Activated T-cell treated with anti-CD3 and anti-CD28 coated beads, Interleukin-2, amount 50 U/mL, for 72 hours (primary cell): ENCODE results near the gene PARD3. TPM values are rescaled to one million over a fixed set of nuclear protein-coding genes. Genes with fewer than 3 reads are reported as not detected.

Experiments
- ATAC-seq, 2 donors: fragments of 150-1000 bp; cut with Tn5 transposase; replicated peaks in 1 of 2; 2 replicates each; pipeline ENCODE4 v1.10.0; 2021; ENCODE audit warnings: moderate library complexity in 2 of 2, mild to moderate bottlenecking in 1 of 2
- DNase-seq, 2 donors: peaks; one replicate each; pipeline ENCODE4 v3.0.0; 2021 to 2022; ENCODE audit warnings: mixed read lengths in 1 of 2
- H3K27ac Mint-ChIP-seq: one replicate; pipeline ENCODE4 v1.8.0; 2022; ENCODE audit warnings: mild to moderate bottlenecking, moderate library complexity, mixed read lengths
- H3K27me3 Mint-ChIP-seq: one replicate; pipeline ENCODE4 v1.8.0; 2022; ENCODE audit warnings: low read depth, mixed read lengths
- H3K36me3 Mint-ChIP-seq, 2 donors: one replicate each; pipeline ENCODE4 v1.8.0; 2022; ENCODE audit warnings: mixed read lengths in 2 of 2, mild to moderate bottlenecking in 1 of 2; ENCODE audit not compliant: insufficient read depth in 2 of 2
- H3K4me1 Mint-ChIP-seq: one replicate; pipeline ENCODE4 v1.8.0; 2022; ENCODE audit warnings: low read depth, mixed read lengths
- H3K4me3 Mint-ChIP-seq, 2 donors: one replicate each; pipeline ENCODE4 v1.8.0; 2022; ENCODE audit warnings: mild to moderate bottlenecking in 2 of 2, mixed read lengths in 2 of 2, moderate library complexity in 2 of 2
- H3K9me3 Mint-ChIP-seq, 2 donors: one replicate each; pipeline ENCODE4 v1.8.0; 2022; ENCODE audit warnings: mixed read lengths in 2 of 2
- total RNA-seq, 2 donors: library from RNA; stranded (reverse); gene quantifications; one replicate each; pipeline ENCODE4 v1.2.3, GENCODE V29; 2022

The PARD3 gene
- total RNA-seq, 2 donors from 2014 or later, result 2.3 to 3.7 TPM

DNA sequence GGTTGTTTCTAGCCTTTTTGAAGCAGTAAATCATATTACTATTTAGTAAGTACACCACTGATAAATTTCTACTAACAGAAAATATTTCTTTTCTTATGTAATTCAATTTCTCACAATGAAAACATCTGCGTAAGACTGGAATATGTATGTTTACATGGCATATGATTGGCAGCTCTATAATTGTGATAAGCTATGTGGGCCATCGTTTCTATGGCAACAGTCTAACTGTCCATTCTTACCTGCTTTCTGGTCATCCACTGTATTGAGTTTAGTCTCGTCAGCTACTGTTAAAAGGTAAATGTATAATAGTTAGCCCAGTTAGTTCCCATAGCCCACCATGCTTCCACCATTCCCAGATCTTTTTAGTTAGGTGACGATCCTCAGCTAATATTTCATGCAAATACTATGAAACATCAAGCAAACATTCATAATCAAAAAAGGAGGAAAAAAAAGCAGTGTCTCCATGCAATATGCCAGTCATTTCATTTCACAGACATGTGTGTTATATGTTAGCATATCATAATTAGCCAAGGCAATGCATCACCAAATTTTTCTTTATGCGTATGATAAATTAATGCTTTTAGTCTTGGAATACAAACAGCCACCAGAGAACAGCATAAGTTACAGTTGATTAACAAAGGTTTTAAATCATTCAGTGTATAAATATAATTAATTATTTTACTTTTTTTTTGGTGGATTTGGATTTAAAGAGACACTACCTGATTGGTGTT lies 479.0 kb downstream of the PARD3 start:
- Mint-ChIP-seq H3K4me3 (no peak overlapping the region), H3K27me3 (no peaks in the 10 kb centered on the region), H3K27ac (no peak overlapping the region), H3K36me3 (no peaks in the 10 kb centered on the region), H3K4me1 (no peaks in the 10 kb centered on the region), H3K9me3 (no peaks in the 10 kb centered on the region)
- ATAC-seq, result no peak
- no peak for DNase-seq

DNA sequence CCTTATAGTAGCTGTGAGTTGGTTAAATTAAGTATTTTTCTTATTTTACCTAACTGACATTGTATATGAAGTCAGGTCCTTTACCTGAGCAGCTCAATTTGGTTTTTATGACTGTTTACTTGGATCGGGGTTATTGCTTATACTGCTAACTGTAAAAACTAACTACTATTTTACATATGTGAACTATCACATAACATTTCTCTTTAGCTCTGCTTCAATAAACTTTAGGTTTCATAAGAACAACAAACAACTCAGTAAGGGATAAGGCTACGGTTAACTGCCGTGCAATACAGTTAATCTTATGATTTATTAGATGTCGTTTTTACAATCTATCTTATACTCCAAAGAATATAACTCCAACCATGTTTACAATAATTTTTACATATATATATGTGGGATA lies 480.2 kb downstream of the PARD3 start:
- Mint-ChIP-seq H3K27ac (no peak overlapping the region), H3K4me1 (no peaks in the 10 kb centered on the region), H3K4me3 (no peak overlapping the region), H3K9me3 (no peaks in the 10 kb centered on the region), H3K27me3 (no peaks in the 10 kb centered on the region), H3K36me3 (no peaks in the 10 kb centered on the region)
- ATAC-seq (no peak), DNase-seq (no peak)

- H3K27me3 Mint-ChIP-seq, result no peaks in the 10 kb centered on the region
- H3K36me3 Mint-ChIP-seq, result no peaks in the 10 kb centered on the region
- H3K27ac Mint-ChIP-seq, result no peak overlapping the region
- ATAC-seq (no peak), DNase-seq (no peak)
- H3K4me1 Mint-ChIP-seq, result no peaks in the 10 kb centered on the region
- H3K9me3 Mint-ChIP-seq, result no peaks in the 10 kb centered on the region
- H3K4me3 Mint-ChIP-seq, result no peak overlapping the region
These were observed 481.6 kb downstream of the PARD3 start for GRCh38 chr10:34333513-34333912.

GRCh38 chr10:34327184-34327583 lies 487.9 kb downstream of the PARD3 start:
- H3K9me3 Mint-ChIP-seq, result no peaks in the 10 kb centered on the region

DNA sequence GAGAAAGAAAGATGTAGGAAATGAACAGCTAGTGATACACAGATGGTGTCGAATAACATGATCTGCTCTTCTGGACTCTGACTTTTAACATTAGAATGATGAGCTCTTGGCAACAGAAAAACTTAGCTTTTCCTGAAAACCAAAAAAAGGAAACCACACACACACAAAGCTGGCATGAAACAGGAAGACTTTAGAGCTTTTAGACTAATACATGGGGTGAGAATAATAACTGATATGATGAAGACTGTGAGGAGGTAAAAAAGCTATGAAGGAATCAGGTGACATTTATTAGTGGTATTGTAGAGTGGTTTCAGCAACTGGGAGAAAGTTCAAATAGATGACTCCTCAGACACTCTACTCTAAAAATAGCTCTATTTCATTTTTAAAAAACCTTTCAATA lies 491.9 kb downstream of the PARD3 start:
- Mint-ChIP-seq H3K4me3 (no peak overlapping the region), H3K4me1 (no peaks in the 10 kb centered on the region), H3K27ac (no peak overlapping the region), H3K9me3 (no peaks in the 10 kb centered on the region), H3K36me3 (no peaks in the 10 kb centered on the region), H3K27me3 (no peaks in the 10 kb centered on the region)
- DNase-seq (no peak), ATAC-seq (no peak)

More at GRCh38 chr10:34327184-34327583, 487.9 kb downstream of the PARD3 start:
- H3K36me3 Mint-ChIP-seq, result no peaks in the 10 kb centered on the region
- H3K4me3 Mint-ChIP-seq, result no peak overlapping the region
- no peaks in the 10 kb centered on the region for H3K27me3 Mint-ChIP-seq
- DNase-seq (no peak), ATAC-seq (no peak)
- no peaks in the 10 kb centered on the region for H3K4me1 Mint-ChIP-seq
- H3K27ac Mint-ChIP-seq, result no peak overlapping the region

DNA sequence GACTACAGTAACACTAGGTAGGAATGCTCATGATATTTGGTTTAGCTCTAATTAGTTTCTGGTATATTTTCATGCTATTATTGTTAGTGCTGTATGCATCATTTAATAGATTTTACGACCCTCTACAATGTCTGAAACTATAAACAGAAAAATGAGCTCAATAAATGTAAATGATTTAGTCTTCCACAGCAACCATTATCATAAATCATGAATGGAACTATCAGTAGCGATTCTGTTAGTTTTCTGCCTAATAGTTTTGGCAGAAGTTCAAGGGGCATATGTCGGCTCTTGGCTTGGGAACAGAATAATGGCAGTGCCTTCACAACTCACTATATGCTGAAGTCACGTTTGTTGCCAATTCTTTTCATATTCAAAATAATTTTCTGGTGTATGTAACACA lies 494.8 kb downstream of the PARD3 start:
- Mint-ChIP-seq H3K27me3 (no peaks in the 10 kb centered on the region), H3K9me3 (no peaks in the 10 kb centered on the region), H3K4me3 (no peak overlapping the region), H3K27ac (no peak overlapping the region), H3K4me1 (no peaks in the 10 kb centered on the region), H3K36me3 (no peaks in the 10 kb centered on the region)
- DNase-seq (no peak), ATAC-seq (no peak)

- H3K27me3 Mint-ChIP-seq, result no peaks in the 10 kb centered on the region
- DNase-seq, result no peak
- H3K4me3 Mint-ChIP-seq, result no peak overlapping the region
- no peak overlapping the region for H3K27ac Mint-ChIP-seq
- no peaks in the 10 kb centered on the region for H3K4me1 Mint-ChIP-seq
- H3K9me3 Mint-ChIP-seq, result no peaks in the 10 kb centered on the region
- no peaks in the 10 kb centered on the region for H3K36me3 Mint-ChIP-seq
- ATAC-seq, result no peak
These were observed 495.8 kb downstream of the PARD3 start for GRCh38 chr10:34319197-34319846.

DNA sequence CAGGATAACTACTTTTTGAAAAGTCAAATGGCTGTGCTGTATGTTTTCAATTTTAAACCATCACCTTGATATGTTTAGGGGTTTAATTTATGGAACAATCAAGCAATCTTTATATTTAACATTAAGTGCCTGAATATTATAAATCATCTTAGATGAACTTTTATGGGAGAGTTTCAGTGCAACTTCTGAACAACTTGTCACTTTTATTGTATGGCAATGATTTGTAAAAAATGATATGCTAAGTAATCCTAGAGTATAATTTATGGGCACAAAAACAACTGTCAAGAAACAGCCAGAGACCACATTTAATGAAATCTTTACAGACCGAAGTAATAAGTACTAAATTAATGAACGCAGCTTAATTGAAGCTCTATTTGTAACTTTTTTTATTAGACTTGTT lies 498.9 kb downstream of the PARD3 start:
- ATAC-seq (no peak), DNase-seq (no peak)
- Mint-ChIP-seq H3K36me3 (no peaks in the 10 kb centered on the region), H3K4me3 (no peak overlapping the region), H3K9me3 (no peaks in the 10 kb centered on the region), H3K27ac (no peak overlapping the region), H3K4me1 (peaks cover 8% of the 10 kb centered on the region), H3K27me3 (no peaks in the 10 kb centered on the region)

DNA sequence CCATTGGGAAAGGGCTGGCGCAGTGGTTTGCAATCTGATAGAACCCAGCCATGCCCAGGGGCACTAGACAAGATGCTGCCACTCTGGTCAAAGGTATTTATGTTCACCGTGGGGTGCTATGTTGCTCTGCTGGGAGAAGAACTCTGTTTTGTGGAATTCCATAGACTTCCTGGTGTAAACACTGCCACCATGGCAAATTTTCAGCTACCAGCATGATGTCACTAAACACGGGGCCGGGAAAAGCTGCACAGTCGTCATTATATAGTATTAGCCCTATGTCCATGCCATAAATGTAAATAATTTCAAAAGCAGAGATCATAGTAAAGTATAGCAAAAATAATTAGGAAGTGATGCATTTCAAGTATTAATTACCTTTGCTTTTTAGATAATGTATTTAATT lies 500.6 kb downstream of the PARD3 start:
- DNase-seq (no peak), ATAC-seq (no peak)
- Mint-ChIP-seq H3K9me3 (no peaks in the 10 kb centered on the region), H3K27me3 (no peaks in the 10 kb centered on the region), H3K27ac (no peak overlapping the region), H3K36me3 (no peaks in the 10 kb centered on the region), H3K4me3 (no peak overlapping the region), H3K4me1 (peaks cover 8% of the 10 kb centered on the region)

GRCh38 chr10:34313888-34314287 lies 501.2 kb downstream of the PARD3 start:
- ATAC-seq (no peak), DNase-seq (no peak)
- Mint-ChIP-seq H3K4me1 (peaks cover 8% of the 10 kb centered on the region), H3K9me3 (no peaks in the 10 kb centered on the region), H3K4me3 (no peak overlapping the region), H3K27ac (peak overlapping the region; percentile 64), H3K36me3 (no peaks in the 10 kb centered on the region), H3K27me3 (no peaks in the 10 kb centered on the region)

DNA sequence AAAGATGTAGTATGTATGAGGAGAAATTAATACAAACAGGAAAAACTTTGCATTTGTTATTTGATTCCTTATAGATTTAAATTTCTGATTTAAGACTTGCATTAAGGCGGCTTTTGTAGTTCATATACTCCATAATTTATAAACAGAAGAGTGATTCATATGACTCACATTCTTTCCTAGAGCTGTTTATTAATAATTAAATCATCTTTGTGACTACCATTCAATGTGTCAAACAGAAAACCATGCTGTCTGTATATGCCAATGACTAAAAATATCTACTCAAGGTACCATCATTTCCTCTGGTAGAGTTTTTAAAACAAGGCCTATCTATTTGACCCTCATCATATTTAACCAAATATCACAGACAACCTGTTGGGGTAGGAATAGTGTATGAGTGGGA lies 501.7 kb downstream of the PARD3 start:
- Mint-ChIP-seq H3K27ac (peak overlapping the region; percentile 64), H3K27me3 (no peaks in the 10 kb centered on the region), H3K36me3 (no peaks in the 10 kb centered on the region), H3K9me3 (no peaks in the 10 kb centered on the region), H3K4me3 (no peak overlapping the region), H3K4me1 (peaks cover 8% of the 10 kb centered on the region)
- DNase-seq (no peak), ATAC-seq (no peak)

GRCh38 chr10:34311679-34312078 lies 503.4 kb downstream of the PARD3 start:
- H3K27ac Mint-ChIP-seq, result no peak overlapping the region

GRCh38 chr10:34310234-34310633 lies 504.9 kb downstream of the PARD3 start:
- Mint-ChIP-seq H3K4me3 (no peak overlapping the region), H3K9me3 (no peaks in the 10 kb centered on the region), H3K4me1 (peaks cover 8% of the 10 kb centered on the region), H3K27me3 (no peaks in the 10 kb centered on the region), H3K27ac (no peak overlapping the region), H3K36me3 (no peaks in the 10 kb centered on the region)
- DNase-seq (no peak), ATAC-seq (no peak)

More at GRCh38 chr10:34311679-34312078, 503.4 kb downstream of the PARD3 start:
- H3K27me3 Mint-ChIP-seq, result no peaks in the 10 kb centered on the region
- no peaks in the 10 kb centered on the region for H3K36me3 Mint-ChIP-seq
- H3K4me1 Mint-ChIP-seq, result peaks cover 8% of the 10 kb centered on the region
- no peak overlapping the region for H3K4me3 Mint-ChIP-seq
- ATAC-seq (no peak), DNase-seq (no peak)
- no peaks in the 10 kb centered on the region for H3K9me3 Mint-ChIP-seq

- ATAC-seq (peak in 1 of 2 donors; percentile 56), DNase-seq (no peak)
- no peaks in the 10 kb centered on the region for H3K36me3 Mint-ChIP-seq
- no peaks in the 10 kb centered on the region for H3K4me1 Mint-ChIP-seq
- no peak overlapping the region for H3K27ac Mint-ChIP-seq
- H3K27me3 Mint-ChIP-seq, result no peaks in the 10 kb centered on the region
- no peak overlapping the region for H3K4me3 Mint-ChIP-seq
- no peaks in the 10 kb centered on the region for H3K9me3 Mint-ChIP-seq
These were observed 509.9 kb downstream of the PARD3 start for GRCh38 chr10:34305189-34305588.
